Adrenal gland (tissue), 12 donors: Measurements from ENCODE around the gene KLRC3. TPM values are rescaled to one million over a fixed set of nuclear protein-coding genes. Genes with fewer than 3 reads are reported as not detected.
A peak's percentile ranks its signal among the peaks of the same experiment; 100 is the strongest.
"Not testable (repeated sequence)": the region's sequence is repeated elsewhere in the genome, so short reads cannot be mapped to it uniquely, and the experiment has no call there.

Experiments used
- DNase-seq, 7 donors: peaks; one replicate each; pipeline ENCODE4 v3.0.0-alpha.2; 2019 to 2020
- H3K27ac ChIP-seq, 5 donors: fragments of 200-600 bp; sonication (generic) in 4 of 5; 1 replicate in 3 of 5; 2 replicates in 2 of 5; pipeline versions ENCODE4 v1.5.1 to v1.8.0; 2016 to 2020; ENCODE audit warnings: mild to moderate bottlenecking in 1 of 5
- H3K27me3 ChIP-seq: fragments of 200-600 bp; 2 replicates; pipeline ENCODE4 v1.8.0; 2021
- H3K36me3 ChIP-seq, 2 donors: fragments of 200-600 bp; replicated peaks in 1 of 2; 1 replicate in 1 of 2; 2 replicates in 1 of 2; pipeline versions ENCODE4 v1.5.1 to v1.8.0; 2018 to 2022
- H3K4me1 ChIP-seq, 2 donors: fragments of 200-600 bp; replicated peaks in 1 of 2; 1 replicate in 1 of 2; 2 replicates in 1 of 2; pipeline versions ENCODE4 v1.5.1 to v1.8.0; 2018 to 2021
- H3K4me3 ChIP-seq, 4 donors: fragments of 200-600 bp; sonication (generic) in 3 of 4; one replicate each; pipeline ENCODE4 v1.5.1; 2016 to 2018
- H3K9me3 ChIP-seq, 3 donors: fragments of 200-600 bp; sonication (generic) in 1 of 3; replicated peaks in 1 of 3; 1 replicate in 2 of 3; 2 replicates in 1 of 3; pipeline versions ENCODE4 v1.5.1 to v1.8.0; 2016 to 2021
- POLR2A ChIP-seq, 2 donors: fragments of 450-650 bp; IDR thresholded peaks; one replicate each; pipeline ENCODE4 v1.6.1; 2017; ENCODE audit warnings: antibody characterized with exemption in 2 of 2, mild to moderate bottlenecking in 2 of 2, moderate library complexity in 1 of 2
- WGBS, 4 donors: extraction: QIAGEN DNeasy Blood & Tissue Kit in 2 of 4; methylation state at CpG; one replicate each; pipeline versions ENCODE4 v1.1.5 to v1.1.7; 2013 to 2017; 5-methylcytosine and 5-hydroxymethylcytosine counted together
- intact Hi-C, 2 donors: fragments of 100-400 bp; cut with DNase I; formaldehyde crosslinking; loops; one replicate each; pipeline versions ENCODE4 v1.14.1 to v1.15.0; 2022 to 2023
- polyA plus RNA-seq, 3 donors: library from polyadenylated mRNA; stranded (reverse); fragments of 200-250 nt in 2 of 3; fragments of 350-450 nt in 1 of 3; fragmentation: Illumina TruSeq in 1 of 3; extraction: RNeasy Lipid Tissue Mini Kit (QIAGEN cat#74804) in 1 of 3; gene quantifications; one replicate each; pipeline ENCODE4 v1.2.3, GENCODE V29; 2013 to 2014
- total RNA-seq, 9 donors: library from RNA; depleted of rRNA in 4 of 9; stranded (reverse); fragments of >200 nt in 4 of 9; fragments of 120-200 nt in 1 of 9; fragmentation: NEBNext Ultra II Directional in 1 of 9; extraction: Animal tissue kit (Norgen Biotek cat#: 25700) in 1 of 9; gene quantifications; one replicate each; pipeline versions ENCODE4 v1.1.0 to v1.2.4, GENCODE V29; 2013 to 2023
- TF ChIP-seq, protein P1 (sequence below), 6 experiments: fragments of 450-650 bp in 4 of 6; fragments of 200-600 bp in 2 of 6; sonication (generic) in 1 of 6; IDR thresholded peaks; 1 replicate in 5 of 6; 2 replicates in 1 of 6; pipeline versions ENCODE4 v1.5.1 to v1.8.0; 2016 to 2021; ENCODE audit warnings: antibody characterized with exemption in 6 of 6, mild to moderate bottlenecking in 2 of 6, moderate library complexity in 1 of 6
- donor health status: healthy with polysubstance abuse.
- donor health status: Bipolar disorder and iron deficiency.
- donor health status: DM: yes; HTN: yes; CAD: no.
- donor health status: DM: no; HTN: no; CAD: no.
- donor health status: DM: no; HTN: no; CAD: no.
- donor health status: DM: yes; HTN: yes; CAD: no.

The KLRC3 gene
- total and polyA plus RNA-seq, 12 donors, result 0.17 to 0.26 TPM; not detected in 10

DNA sequence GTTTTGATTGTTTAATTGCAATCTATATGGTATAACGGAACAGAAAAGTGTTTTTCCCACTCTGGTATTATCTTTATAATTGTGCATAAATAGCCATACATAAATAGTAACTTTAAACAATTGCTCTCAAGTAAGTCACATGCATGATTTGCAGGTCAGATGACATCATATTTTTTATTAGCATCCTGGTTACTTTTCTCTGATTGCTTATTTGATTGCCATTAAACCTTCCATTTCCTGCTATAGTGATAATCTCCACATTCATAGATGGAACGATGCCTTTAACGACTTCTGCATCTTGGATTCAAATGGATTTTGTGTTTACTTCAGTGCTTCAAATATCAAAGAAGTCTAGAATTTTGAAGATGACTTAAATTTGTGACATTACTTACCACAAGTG is 27.1 kb downstream of the KLRC3 start:
- Histone ChIP-seq H3K9me3 (no peaks in the 10 kb centered on the region), H3K27me3 (no peaks in the 10 kb centered on the region), H3K36me3 (no peaks in the 10 kb centered on the region), H3K27ac (no peak overlapping the region), H3K4me1 (no peaks in the 10 kb centered on the region), H3K4me3 (no peak overlapping the region)
- intact Hi-C loops, result no loop called here
- WGBS, 4 donors, result 51 to 61% (median 55%) methylated on average over 3 of the region's 3 CpGs
- no peak for TF ChIP-seq POLR2A (IDR thresholded peaks at IDR 0.05)
- TF ChIP-seq, protein P1, sequence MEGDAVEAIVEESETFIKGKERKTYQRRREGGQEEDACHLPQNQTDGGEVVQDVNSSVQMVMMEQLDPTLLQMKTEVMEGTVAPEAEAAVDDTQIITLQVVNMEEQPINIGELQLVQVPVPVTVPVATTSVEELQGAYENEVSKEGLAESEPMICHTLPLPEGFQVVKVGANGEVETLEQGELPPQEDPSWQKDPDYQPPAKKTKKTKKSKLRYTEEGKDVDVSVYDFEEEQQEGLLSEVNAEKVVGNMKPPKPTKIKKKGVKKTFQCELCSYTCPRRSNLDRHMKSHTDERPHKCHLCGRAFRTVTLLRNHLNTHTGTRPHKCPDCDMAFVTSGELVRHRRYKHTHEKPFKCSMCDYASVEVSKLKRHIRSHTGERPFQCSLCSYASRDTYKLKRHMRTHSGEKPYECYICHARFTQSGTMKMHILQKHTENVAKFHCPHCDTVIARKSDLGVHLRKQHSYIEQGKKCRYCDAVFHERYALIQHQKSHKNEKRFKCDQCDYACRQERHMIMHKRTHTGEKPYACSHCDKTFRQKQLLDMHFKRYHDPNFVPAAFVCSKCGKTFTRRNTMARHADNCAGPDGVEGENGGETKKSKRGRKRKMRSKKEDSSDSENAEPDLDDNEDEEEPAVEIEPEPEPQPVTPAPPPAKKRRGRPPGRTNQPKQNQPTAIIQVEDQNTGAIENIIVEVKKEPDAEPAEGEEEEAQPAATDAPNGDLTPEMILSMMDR (IDR thresholded peaks at IDR 0.05), result no peak
- DNase-seq, result no peak

DNA sequence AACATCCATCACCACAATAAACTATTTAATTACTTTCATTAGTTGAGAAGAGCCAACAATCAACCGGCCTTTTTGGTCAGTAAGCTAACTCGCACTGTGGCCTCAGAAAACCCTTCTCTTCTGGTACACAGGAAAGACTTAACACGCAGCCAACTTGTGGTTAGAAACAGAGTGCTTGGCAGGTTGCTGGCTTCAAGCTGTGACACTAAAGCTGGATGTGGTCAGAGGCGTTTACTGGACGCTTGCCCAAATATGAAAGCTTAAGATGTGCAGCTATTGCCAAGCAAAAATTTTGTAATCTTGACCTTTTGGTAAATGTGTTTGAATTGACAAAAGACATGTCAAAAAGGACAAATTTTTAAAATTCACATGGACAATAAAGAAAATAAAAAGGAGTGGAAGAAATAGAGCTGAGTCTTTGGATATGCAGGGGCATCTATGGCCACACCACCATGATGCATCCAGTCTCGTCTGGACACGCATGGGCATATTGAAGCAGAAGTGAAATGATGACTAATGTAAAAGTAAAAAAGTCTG is 27.9 kb downstream of the KLRC3 start:
- H3K27me3 ChIP-seq, result no peaks in the 10 kb centered on the region
- H3K4me3 ChIP-seq, result no peak overlapping the region
- TF ChIP-seq POLR2A (IDR thresholded peaks at IDR 0.05), result no peak
- DNase-seq, result peak in 6 of 7 donors; percentile 18 to 78 (median 58)
- H3K4me1 ChIP-seq, result no peaks in the 10 kb centered on the region
- no peak overlapping the region for H3K27ac ChIP-seq
- H3K9me3 ChIP-seq, result no peaks in the 10 kb centered on the region
- intact Hi-C loops, result no loop called here
- 54 to 65% (median 62%) methylated on average over 7 of the region's 7 CpGs for WGBS, 4 donors
- H3K36me3 ChIP-seq, result no peaks in the 10 kb centered on the region

DNA sequence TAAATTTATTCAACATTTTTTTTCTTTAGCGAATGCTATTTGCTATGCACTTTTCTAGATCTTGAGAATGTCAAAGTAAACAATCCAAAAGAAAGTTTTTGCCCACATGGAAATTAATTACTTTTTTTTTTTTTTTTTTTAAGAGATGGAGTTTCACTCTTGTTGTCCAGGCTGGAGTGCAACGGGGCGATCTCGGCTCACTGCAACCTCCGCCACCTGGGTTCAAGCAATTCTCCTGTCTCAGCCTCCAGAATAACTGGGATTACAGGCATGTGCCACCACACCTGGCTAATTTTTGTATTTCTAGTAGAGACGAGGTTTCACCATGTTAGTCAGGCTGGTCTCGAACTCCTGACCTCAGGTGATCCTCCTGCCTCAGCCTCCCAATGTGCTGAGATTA is 29.4 kb downstream of the KLRC3 start:
- H3K4me3 ChIP-seq, H3K36me3 ChIP-seq, H3K27ac ChIP-seq, H3K9me3 ChIP-seq, H3K27me3 ChIP-seq, DNase-seq, intact Hi-C loops, H3K4me1 ChIP-seq: not testable (repeated sequence)
- 91 to 96% (median 94%) methylated on average over 7 of the region's 7 CpGs for WGBS, 4 donors

DNA sequence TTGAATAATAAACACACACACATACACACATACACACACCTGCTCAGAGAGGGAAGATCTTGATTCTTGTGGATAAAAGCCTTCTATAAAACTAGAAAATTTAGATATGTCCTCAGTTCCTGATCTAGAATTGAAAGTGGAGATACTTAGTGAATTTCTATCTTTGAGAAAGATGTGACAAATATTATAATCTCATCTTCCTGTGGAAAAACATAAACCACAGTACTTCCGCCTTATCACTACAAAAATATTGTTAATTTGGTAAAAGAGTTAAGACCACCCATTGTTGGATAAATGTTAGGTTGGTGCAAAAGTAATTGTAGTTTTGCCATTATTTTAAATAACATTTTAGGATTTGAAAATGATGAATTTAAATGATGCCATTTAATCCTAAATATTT is 30.5 kb downstream of the KLRC3 start, which contains the start of gene KLRK1:
TSS of gene KLRK1 (minus strand) at position 138 of the 400 bp plus-strand sequence. CDS start 1,231 bp downstream, outside the sequence.
- Histone ChIP-seq H3K27me3 (no peaks in the 10 kb centered on the region), H3K4me3 (no peak within 1 kb of the TSS), H3K27ac (no peak within 1 kb of the TSS), H3K36me3 (no peaks in the 10 kb centered on the region), H3K4me1 (no peaks in the 10 kb centered on the region), H3K9me3 (no peaks in the 10 kb centered on the region)
- WGBS, 4 donors, result 77 to 87% (median 85%) methylated on average over 1 of the region's 1 CpG
- TF ChIP-seq POLR2A (IDR thresholded peaks at IDR 0.05), result no peak
- TF ChIP-seq, protein P1 (IDR thresholded peaks at IDR 0.05), result no peak
- intact Hi-C loops, result no loop called here
- no peak for DNase-seq

DNA sequence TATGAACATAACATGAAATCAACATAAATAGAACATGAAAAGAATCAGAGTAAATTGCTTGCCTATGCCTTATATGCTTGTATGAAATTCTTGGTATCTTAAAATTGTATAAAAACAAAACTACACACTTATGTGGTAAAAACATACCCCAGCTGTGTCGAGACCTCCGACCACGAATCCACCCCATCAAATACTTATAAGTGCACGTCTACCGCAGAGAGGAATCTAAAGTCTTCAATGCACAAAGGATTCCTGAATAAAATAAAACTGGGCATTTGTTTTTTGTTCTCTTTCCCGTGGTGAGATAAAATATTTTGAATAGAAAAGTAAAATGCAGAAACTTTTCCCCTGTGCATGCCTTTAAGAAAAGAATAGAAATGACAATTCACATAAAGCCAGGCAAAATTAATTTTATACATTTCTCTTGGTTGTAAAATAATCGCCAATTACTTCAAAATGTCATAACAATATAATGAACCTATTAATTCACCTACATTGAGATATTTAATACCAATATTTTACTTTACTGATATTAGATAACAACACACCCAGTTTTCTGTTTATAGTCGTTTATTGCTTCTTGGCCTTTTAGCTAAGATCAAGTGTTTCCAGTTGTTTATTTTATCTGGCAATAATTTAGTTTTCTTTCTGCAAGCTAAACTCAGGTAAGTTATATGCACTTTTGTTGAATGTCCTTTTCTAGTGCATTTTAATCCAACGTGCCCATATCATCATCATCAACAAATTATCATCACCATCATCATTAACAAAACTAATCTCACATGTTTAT is 31.6 kb downstream of the KLRC3 start:
- Histone ChIP-seq H3K27ac (no peak overlapping the region), H3K27me3 (no peaks in the 10 kb centered on the region), H3K9me3 (no peaks in the 10 kb centered on the region), H3K36me3 (no peaks in the 10 kb centered on the region), H3K4me1 (no peaks in the 10 kb centered on the region), H3K4me3 (no peak overlapping the region)
- WGBS, 4 donors, result 79 to 84% (median 80%) methylated on average over 9 of the region's 9 CpGs
- TF ChIP-seq, protein P1 (IDR thresholded peaks at IDR 0.05), result no peak
- TF ChIP-seq POLR2A (IDR thresholded peaks at IDR 0.05), result no peak
- no peak for DNase-seq
- intact Hi-C loops, result no loop called here

DNA sequence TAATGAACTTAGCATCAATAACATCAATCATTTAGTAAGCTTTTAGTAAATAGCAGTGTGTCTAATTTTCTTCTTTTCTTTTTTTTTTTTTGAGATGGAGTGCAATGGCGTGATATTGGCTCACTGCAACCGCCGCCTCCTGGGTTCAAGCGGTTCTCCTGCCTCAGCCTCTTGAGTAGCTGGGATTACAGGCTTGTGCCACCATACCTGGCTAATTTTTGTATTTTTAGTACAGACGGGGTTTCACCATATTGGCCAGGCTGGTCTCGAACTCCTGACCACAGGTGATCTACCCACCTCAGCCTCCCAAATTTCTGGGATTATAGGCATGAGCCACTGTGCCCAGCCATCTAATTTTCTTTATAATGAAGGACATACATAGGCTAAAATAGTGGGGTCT is 32.9 kb downstream of the KLRC3 start:
- DNase-seq, H3K9me3 ChIP-seq, H3K36me3 ChIP-seq, H3K27ac ChIP-seq, H3K4me1 ChIP-seq, H3K4me3 ChIP-seq, H3K27me3 ChIP-seq, intact Hi-C loops: not testable (repeated sequence)
- 90 to 97% (median 93%) methylated on average over 6 of the region's 6 CpGs for WGBS, 4 donors
